Erythroblast (primary cell): ENCODE data around the gene WRAP73.

Experiments used
- GATA1 ChIP-seq: IDR thresholded peaks from 2 replicates; pipeline ENCODE4 v1.6.1; 2011; ENCODE audit warnings: low read depth, mild to moderate bottlenecking, control low read depth, low read length, moderate library complexity
- POLR2A ChIP-seq: IDR thresholded peaks from 2 replicates; pipeline ENCODE4 v1.6.1; 2011; ENCODE audit warnings: mild to moderate bottlenecking, low read length

DNA sequence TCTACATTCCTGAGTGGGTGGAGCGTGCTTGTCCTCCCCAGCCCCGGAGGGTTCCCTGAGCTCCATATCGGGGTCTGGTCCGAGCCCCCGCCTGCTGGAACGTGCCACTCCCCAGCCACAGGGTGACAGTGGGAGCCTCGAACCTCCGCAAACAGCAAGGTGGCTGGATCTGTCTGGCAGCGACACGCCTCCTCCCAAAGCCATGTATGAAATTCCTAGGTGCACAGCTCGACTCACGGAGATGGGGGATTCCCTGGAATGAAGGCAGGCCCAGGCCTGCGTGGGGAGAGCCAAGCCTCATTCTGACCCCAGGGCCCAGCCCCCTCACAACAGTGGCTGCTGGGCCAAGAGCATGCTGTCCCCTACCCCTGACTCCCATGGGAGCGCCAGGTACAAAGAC, 35.3 kb upstream of the WRAP73 start:
- no peak for TF ChIP-seq POLR2A
- no peak for TF ChIP-seq GATA1
